ENCODE data around the gene SPRR4. TPM values are rescaled to one million over a fixed set of nuclear protein-coding genes. Genes with fewer than 3 reads are reported as not detected.

SPRR4 gene
- total RNA-seq, 4 donors from 2014 or later, result not detected

DNA sequence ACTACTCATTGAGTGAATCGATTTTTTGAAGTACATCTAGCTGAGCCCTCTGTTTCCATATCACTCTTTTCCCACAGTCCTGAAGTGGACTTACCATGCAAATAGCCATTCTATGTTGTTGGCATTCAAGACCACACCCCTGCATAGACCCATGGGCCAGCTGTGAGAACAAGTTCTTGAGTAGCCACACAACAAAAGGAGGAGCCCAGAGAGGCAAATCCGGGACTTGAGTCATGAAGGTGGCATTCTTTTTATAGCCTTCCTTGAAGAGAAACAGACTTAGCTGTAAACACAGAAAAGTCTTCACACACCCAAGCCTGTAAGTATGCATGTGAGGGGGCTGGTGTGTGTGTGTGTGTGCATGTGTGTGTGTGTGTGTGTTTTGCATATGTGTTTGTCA is 37.3 kb upstream of the SPRR4 start:
- no peaks in the 10 kb centered on the region for H3K36me3 ChIP-seq
- H3K27ac ChIP-seq, result no peak overlapping the region
- no peaks in the 10 kb centered on the region for H3K9me3 ChIP-seq
- H3K4me3 ChIP-seq, result no peak overlapping the region
- DNase-seq, result no peak
- H3K4me1 ChIP-seq, result no peaks in the 10 kb centered on the region
- no peaks in the 10 kb centered on the region for H3K27me3 ChIP-seq
- TF ChIP-seq, protein P1, sequence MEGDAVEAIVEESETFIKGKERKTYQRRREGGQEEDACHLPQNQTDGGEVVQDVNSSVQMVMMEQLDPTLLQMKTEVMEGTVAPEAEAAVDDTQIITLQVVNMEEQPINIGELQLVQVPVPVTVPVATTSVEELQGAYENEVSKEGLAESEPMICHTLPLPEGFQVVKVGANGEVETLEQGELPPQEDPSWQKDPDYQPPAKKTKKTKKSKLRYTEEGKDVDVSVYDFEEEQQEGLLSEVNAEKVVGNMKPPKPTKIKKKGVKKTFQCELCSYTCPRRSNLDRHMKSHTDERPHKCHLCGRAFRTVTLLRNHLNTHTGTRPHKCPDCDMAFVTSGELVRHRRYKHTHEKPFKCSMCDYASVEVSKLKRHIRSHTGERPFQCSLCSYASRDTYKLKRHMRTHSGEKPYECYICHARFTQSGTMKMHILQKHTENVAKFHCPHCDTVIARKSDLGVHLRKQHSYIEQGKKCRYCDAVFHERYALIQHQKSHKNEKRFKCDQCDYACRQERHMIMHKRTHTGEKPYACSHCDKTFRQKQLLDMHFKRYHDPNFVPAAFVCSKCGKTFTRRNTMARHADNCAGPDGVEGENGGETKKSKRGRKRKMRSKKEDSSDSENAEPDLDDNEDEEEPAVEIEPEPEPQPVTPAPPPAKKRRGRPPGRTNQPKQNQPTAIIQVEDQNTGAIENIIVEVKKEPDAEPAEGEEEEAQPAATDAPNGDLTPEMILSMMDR (IDR thresholded peaks at IDR 0.05), result no peak
- TF ChIP-seq POLR2A (IDR thresholded peaks at IDR 0.05), result no peak

DNA sequence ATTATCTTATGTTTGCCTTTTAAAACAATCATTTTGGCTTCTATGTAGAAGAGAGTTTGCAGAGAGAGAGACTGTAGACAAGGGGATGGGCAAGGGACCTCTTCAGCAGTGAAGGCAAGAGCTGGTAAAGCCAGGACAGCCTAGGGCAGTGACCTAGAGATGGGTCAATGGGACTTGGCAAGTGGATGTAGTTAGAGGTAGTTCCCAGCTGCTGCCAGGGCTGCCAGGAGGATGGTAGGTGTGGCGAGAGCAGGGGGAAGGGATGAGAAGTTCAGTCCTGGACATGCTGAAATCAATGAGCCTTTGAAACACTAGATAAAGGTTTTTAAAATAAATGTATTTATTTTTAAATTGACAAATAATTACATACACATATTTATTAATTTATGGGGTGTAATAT is 29.8 kb upstream of the SPRR4 start:
- DNase-seq, result no peak
- Histone ChIP-seq H3K9me3 (no peaks in the 10 kb centered on the region), H3K4me1 (no peaks in the 10 kb centered on the region), H3K27ac (no peak overlapping the region), H3K27me3 (no peaks in the 10 kb centered on the region), H3K36me3 (no peaks in the 10 kb centered on the region), H3K4me3 (no peak overlapping the region)
- TF ChIP-seq, protein P1 (IDR thresholded peaks at IDR 0.05), result no peak
- TF ChIP-seq POLR2A (IDR thresholded peaks at IDR 0.05), result no peak

DNA sequence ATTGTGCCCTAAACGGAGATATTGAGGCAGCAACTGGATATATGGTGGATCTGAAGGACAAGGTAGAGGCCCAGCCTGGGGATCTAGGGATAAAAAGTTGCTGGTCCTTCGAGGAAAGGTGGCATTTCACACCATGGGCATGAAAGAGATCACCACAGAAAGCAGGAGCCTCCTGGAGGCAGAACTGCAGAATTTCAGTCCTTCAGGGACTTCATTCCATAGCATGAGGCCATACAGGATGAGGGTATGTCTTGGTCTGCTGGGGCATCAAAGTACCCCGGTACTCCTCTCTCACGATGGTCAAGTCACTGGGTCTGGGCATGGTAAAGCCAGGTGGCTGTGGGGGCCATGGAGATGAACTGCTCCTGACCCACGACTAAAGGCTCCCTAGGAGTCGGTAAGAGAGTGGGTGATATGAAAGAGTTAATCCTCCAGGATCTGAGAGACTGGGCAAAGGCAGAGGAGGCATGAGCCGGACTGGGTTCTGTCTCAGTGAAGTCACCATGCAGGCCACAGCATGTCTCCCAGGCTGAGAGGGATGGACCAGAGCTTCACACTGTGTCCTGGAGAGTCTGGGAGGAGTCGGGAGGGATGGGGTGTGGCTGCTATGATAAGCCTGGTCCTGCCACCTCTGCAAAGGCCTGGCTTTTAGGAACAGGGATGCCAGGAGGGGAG is 29.3 kb upstream of the SPRR4 start:
- no peaks in the 10 kb centered on the region for H3K27me3 ChIP-seq
- no peak overlapping the region for H3K27ac ChIP-seq
- no peaks in the 10 kb centered on the region for H3K9me3 ChIP-seq
- no peaks in the 10 kb centered on the region for H3K36me3 ChIP-seq
- no peak overlapping the region for H3K4me3 ChIP-seq
- no peak for DNase-seq
- H3K4me1 ChIP-seq, result no peaks in the 10 kb centered on the region
- TF ChIP-seq, protein P1 (IDR thresholded peaks at IDR 0.05), result no peak
- no peak for TF ChIP-seq POLR2A (IDR thresholded peaks at IDR 0.05)

DNA sequence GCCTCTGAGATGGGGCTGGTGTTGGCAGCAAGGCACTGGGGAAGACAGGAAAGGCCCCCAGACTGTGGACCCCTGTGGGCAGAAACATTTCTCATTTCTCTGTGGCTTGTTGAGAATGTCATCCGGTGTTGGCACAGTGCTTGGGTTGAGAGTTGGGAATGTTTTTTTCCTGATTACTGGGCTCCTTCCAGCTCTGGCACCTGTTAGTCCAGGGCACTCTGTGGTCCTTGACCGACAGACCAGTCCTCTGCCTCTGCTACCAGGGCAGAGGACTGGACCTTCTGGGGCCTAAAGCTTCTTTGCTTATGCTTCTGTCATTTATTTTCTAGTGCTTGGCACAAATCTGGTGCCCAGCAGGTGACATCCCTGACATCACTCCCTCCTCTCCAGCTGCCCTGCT is 28.3 kb upstream of the SPRR4 start:
- no peaks in the 10 kb centered on the region for H3K4me1 ChIP-seq
- H3K9me3 ChIP-seq, result no peaks in the 10 kb centered on the region
- no peaks in the 10 kb centered on the region for H3K36me3 ChIP-seq
- no peak overlapping the region for H3K4me3 ChIP-seq
- no peak for DNase-seq
- TF ChIP-seq POLR2A (IDR thresholded peaks at IDR 0.05), result no peak
- TF ChIP-seq, protein P1 (IDR thresholded peaks at IDR 0.05), result no peak
- no peak overlapping the region for H3K27ac ChIP-seq
- no peaks in the 10 kb centered on the region for H3K27me3 ChIP-seq

DNA sequence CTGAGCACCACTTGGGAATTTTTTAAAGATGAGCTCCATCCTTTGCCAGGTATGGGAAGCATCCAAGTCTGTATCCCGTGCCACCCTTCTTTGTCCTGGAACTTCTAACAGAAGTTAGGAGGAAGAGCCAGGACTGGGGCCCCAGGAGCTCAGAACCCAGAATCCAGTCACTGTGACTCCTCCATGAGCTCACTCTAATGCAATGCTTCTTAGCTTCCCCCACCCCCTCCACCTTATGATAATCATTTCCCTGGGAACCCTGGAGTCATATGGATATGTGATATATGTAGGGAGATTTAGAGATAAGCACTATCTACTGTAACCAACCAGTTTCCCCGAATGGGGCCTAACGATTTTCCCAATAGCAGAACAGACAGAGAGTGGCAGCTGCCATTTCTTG is 24.2 kb upstream of the SPRR4 start:
- Histone ChIP-seq H3K36me3 (no peaks in the 10 kb centered on the region), H3K27ac (no peak overlapping the region), H3K4me1 (no peaks in the 10 kb centered on the region), H3K27me3 (no peaks in the 10 kb centered on the region), H3K4me3 (no peak overlapping the region), H3K9me3 (no peaks in the 10 kb centered on the region)
- DNase-seq, result no peak
- no peak for TF ChIP-seq POLR2A (IDR thresholded peaks at IDR 0.05)
- TF ChIP-seq, protein P1 (IDR thresholded peaks at IDR 0.05), result no peak
